NOMO-1 treated with dmso at 0.1 percent for 144 hours (cell line): ENCODE data around the gene MTSS2.
"Not testable (repeated sequence)": the region's sequence is repeated elsewhere in the genome, so short reads cannot be mapped to it uniquely, and the experiment has no call there.

Experiments used
- DNase-seq: peaks from one replicate; lab custom pipeline; 2025; ENCODE audit not compliant: unreplicated experiment; lab: John Stamatoyannopoulos, UW

Gene MTSS2

GRCh38 chr16:70675851-70676513, 9.9 kb downstream of the MTSS2 start:
- DNase-seq: no peak

- no peak for DNase-seq
These were observed 11.4 kb downstream of the MTSS2 start for GRCh38 chr16:70674221-70675014.

GRCh38 chr16:70670938-70671337, 14.9 kb downstream of the MTSS2 start:
- not testable (repeated sequence) for DNase-seq

GRCh38 chr16:70670175-70670574, 15.7 kb downstream of the MTSS2 start:
- no peak for DNase-seq

GRCh38 chr16:70665806-70666735, 19.8 kb downstream of the MTSS2 start:
- no peak for DNase-seq

- DNase-seq: no peak
These were observed 20.6 kb downstream of the MTSS2 start for GRCh38 chr16:70665113-70665694.

GRCh38 chr16:70664325-70665112, 21.3 kb downstream of the MTSS2 start:
- DNase-seq: no peak

- no peak for DNase-seq
These were observed 22.1 kb downstream of the MTSS2 start for GRCh38 chr16:70663524-70664324.

GRCh38 chr16:70662991-70663523, 22.8 kb downstream of the MTSS2 start:
- DNase-seq: no peak

- no peak for DNase-seq
These were observed 23.8 kb downstream of the MTSS2 start for GRCh38 chr16:70661918-70662641.

GRCh38 chr16:70661534-70661917, 24.3 kb downstream of the MTSS2 start:
- no peak for DNase-seq

- DNase-seq: no peak
These were observed 25.0 kb downstream of the MTSS2 start for GRCh38 chr16:70660672-70661350.

GRCh38 chr16:70659953-70660671, 25.7 kb downstream of the MTSS2 start:
- DNase-seq: no peak

GRCh38 chr16:70659546-70659945, 26.3 kb downstream of the MTSS2 start:
- no peak for DNase-seq

- DNase-seq: no peak
These were observed 26.9 kb downstream of the MTSS2 start for GRCh38 chr16:70658921-70659320.

GRCh38 chr16:70657956-70658355, 27.9 kb downstream of the MTSS2 start:
- DNase-seq: no peak

- no peak for DNase-seq
These were observed 29.1 kb downstream of the MTSS2 start for GRCh38 chr16:70656712-70657263.
